Measurements from ENCODE around the gene ZNF664.
A peak's percentile ranks its signal among the peaks of the same experiment; 100 is the strongest.

Gene ZNF664

DNA sequence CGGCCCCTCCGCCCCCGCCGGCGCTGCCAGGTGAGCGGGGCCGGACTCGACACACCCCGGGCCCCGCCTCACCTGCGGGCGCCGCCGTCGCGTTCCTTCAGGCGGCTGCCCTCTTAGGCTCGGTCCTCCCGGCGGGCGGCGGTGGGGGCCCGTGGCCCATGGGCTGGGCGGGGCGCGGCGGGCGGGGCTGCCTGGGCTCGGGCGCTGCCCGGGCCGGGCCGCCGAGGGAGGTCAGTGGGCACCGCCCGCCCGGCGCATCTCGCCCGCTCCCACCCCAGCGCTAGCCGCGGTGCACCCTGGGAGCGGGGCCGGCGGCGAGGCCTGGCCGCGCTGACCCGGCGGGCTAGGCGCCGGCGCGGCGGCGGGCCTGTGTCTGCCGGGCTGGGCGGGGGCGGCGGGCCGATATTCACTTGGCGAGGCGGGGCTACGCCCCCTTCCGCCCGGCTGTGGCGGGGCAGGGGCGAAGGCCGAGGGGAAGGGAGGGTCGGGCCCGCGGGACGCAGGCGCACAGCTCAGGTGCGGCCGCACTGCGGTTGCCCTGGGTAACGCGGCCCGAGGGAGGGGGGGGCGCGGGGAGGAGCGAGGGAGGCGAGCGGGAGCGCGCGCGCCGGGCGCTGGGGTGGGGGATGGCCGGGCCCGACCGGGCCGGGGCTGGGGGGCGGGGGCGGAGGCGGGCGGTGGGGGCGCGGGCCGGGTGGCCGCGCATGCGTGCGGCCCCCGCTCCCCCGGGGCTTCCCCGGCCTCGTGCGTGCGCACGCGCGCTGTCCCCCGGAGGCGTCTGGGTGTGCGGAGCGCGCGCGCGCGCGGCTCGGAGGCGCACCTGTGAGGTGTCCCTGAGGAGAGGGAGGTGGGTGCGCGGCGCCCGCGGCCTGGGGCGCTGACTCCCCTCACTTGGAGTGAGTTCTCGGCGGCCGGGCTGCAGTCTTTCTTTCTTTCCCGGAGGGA is at the start of gene ZNF664, which contains the start of gene CCDC92:
ZNF664 (plus strand) TSS at position 759 of the 945 bp plus-strand sequence. CDS start 38,930 bp downstream, outside the sequence.
CCDC92 (minus strand) TSS at position 375 of the 945 bp plus-strand sequence. CDS start 28,526 bp downstream, outside the sequence.
- peak; percentile 96 for DNase-seq

- no peak for DNase-seq
These were observed 49.1 kb upstream of the ZNF664 start for GRCh38 chr12:123923927-123924326.

DNA sequence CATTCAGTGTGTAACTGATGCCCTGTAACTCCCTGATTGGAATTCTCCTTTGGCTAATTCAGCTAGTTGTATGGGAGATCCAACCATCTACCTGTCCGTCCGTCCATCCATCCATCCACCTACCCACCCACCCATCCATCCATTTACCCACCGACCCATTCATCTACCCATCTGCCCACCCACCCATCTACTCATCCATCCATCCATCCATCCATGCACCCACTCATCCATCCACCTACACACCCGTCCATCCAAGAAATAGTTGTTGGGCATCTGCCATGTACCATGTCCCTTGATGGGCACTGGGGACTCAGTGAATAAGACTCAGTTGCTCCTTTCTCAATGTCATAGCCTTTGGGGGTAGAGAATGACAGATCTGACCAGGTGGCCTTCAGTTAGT is 48.5 kb upstream of the ZNF664 start:
- DNase-seq: no peak

GRCh38 chr12:123928274-123928865 is 44.6 kb upstream of the ZNF664 start:
- no peak for DNase-seq

DNA sequence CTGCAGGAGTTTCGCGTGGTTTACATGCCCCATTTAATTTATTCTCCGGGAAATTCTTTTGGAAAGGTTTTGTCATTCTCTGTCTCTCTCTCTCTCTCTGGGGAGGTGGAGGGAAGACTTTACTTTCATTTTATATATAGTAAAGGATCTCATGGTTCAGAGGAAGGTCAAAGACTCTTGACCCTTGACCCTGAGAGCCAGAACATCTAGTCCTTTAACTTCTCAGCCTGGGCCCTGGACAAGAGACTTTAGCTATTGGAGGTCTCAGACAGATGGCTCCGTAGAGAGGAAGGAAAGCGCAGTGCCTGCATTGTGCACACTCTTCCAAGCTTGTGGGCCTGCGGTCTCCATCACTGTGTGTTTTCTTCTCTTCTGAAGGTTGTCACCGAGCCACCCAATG is 44.1 kb upstream of the ZNF664 start:
- DNase-seq: no peak

DNA sequence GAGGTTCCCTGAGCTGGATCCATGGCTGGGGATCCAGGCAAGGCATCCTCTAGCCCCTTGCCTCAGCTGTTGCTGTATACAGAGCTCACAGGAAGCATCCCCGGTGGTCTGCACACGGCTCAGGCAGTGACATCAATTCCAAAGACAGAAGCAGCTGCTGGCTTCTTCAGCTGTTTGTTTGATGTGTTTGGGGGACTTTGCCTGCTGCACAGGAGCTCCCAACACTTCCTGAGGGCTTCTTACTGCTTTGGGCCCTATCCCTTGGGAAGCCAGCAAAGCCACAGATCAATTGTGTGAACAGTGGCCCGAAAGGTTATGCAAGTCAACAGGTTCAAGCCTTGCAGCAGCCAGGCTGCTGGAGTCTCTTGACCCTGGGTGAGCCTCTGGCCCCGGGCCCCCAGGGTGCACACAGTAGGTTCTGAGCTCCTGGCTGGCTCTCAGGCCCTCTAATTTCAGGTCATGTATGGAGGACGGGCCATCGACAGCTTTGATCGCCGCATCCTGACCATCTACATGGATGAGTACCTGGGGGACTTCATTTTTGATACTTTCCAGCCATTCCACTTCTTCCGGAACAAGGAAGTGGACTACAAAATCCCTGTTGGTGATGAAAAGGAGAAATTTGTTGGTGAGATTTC is 43.0 kb upstream of the ZNF664 start:
- no peak for DNase-seq

DNA sequence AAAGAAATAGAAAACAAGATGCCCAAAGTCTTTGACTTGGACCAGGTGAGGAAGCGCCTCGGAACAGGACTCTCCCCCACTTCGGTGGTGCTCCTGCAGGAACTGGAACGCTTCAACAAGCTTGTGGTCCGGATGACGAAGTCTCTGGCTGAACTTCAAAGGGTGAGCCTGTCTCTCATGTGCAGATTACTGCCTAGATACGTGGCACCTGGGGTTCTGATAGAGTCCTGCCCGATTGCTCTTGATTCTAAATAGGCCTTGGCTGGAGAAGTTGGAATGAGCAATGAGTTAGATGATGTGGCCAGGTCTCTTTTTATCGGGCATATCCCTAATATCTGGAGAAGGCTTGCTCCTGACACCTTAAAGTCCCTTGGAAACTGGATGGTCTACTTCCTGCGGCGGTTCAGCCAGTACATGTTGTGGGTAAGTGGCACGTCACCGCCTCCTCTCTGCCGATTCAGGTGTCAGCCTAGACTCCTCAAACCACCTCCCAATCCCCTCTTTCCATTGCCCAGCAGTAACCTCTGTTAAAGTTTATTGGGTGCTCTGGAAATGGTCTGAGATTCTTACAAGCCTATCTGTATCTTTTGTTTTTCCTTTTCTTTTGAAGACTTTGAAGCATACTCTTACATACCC is 41.2 kb upstream of the ZNF664 start:
- DNase-seq: peak; percentile 51

GRCh38 chr12:123933214-123933613 is 39.8 kb upstream of the ZNF664 start:
- no peak for DNase-seq

DNA sequence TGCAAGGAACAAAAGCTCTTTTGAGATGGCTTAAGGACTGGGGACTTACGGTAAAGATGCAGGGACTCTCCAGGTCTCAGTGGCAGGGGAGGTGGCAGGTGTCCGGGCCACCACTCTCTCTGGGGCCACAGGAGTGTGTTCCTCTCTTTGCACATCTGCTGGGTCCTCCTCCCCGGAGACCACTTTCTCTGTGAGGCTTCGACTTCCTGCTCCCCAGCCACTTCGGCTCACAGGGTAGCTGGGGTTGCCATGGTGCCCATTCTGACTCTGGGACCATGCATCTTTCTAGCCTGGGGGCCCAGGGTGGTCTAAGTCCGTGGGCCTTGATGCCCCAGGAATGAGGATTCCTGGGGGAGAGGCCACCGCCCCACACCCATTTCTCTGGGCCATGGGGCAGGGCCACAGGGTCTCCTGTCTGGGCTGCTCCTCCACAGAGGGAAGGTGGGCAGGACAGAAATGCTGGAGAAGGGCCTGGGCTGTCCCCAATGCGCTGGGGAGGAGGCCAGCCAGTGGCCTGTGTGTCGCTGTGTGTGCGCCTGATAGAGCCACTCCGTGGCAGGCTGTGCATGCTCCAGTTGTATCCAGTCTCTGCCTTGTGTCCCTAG is 38.9 kb upstream of the ZNF664 start:
- DNase-seq: no peak

DNA sequence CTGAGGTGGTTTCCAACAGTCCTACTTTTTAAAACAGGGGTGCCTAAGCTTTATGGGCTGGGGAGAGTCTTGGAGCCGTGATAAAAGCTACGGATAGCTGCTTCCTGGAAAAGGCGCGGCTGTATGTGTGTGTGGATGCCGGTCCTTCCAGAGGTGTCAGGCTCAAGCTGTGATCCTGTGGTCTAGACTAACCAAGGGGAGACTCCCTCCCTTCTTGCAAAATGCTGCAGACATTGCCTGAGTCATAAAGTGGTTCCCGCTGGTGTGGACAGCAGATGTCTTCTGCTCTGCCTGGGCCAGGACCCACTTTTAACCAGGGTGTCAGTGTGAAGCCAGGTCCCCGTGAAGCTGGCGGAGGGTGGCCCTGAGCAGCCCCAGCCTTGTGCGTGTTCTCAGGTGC is 38.2 kb upstream of the ZNF664 start:
- no peak for DNase-seq

DNA sequence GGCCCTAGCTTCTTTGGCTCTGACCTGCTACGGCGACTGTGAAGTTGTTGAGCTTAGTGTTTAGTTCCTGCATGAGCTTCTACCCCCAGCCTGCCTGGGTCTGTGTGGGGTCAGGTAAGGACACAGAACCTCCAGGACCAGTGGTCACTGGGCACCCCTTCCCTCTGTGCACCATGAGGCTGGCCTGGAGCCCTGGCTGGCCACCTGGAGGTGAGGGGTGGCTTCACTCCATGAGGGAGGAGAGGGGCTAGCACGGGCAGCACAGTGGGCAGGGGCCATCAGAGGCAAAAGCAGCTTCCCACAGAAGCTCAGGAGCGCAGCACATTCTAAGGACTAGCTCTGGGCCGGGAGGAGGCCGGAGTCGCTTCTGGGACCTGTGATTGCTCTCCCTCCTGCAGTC is 37.1 kb upstream of the ZNF664 start:
- DNase-seq: no peak

DNA sequence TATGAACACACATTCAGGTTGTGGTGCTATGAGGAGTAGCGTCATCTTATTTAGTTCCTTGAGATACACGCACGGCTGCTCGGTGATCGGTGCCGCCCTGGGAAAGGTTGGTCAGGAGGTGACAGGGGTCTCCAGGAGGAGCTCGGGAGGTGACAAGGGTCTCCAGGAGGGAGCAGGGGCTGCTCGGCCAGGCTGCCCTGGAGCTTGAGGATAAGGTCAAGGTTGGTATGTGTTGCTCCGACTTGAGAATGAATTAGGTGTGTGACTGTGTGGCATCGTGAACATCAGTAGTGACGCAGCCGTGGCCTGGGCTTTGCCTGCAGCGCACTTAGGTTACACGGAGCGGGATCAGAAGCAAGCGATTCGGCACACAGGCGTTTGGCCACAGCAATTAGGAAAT is 36.5 kb upstream of the ZNF664 start:
- DNase-seq: no peak

GRCh38 chr12:123936956-123937706 is 35.9 kb upstream of the ZNF664 start:
- no peak for DNase-seq

- DNase-seq: peak; percentile 37
These were observed 35.1 kb upstream of the ZNF664 start for GRCh38 chr12:123937707-123938591.

GRCh38 chr12:123938679-123939480 is 34.1 kb upstream of the ZNF664 start:
- no peak for DNase-seq

- DNase-seq: no peak
These were observed 33.0 kb upstream of the ZNF664 start for GRCh38 chr12:123939716-123940626.

GRCh38 chr12:123940627-123940966 is 32.4 kb upstream of the ZNF664 start:
- DNase-seq: no peak

DNA sequence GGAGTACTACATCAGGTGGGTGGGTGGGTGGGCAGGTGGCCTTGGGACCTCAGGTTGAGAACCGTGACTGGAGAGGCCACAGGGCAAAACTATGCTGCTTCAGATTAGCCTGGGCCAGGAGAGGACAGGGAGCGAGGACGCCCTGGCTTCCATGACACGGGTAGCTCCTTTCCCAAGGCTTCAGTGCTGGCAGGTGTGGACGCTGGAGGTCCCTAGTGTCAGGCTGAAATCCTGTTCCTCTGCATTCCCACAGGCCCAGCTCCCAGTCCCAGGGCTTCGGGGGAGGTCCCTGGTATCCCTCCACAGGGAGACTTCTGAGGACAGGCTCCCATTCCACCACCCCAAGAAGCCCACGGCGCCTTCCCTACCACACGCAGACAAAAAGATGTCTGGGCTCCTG is 32.0 kb upstream of the ZNF664 start:
- no peak for DNase-seq

Measured in activated T-cell treated with anti-CD3 and anti-CD28 coated beads, Interleukin-2, amount 50 U/mL, for 1 hour (primary cell).